ENCODE results near the gene EZH1. TPM values are rescaled to one million over a fixed set of nuclear protein-coding genes. Genes with fewer than 3 reads are reported as not detected.

EZH1 gene
- total and polyA plus RNA-seq, 10 of the 15 experiments (the other 5 are each of a cell fraction or from before 2014, with no cell fraction given) = 6.1 to 43.3 (median 16.8) TPM

DNA sequence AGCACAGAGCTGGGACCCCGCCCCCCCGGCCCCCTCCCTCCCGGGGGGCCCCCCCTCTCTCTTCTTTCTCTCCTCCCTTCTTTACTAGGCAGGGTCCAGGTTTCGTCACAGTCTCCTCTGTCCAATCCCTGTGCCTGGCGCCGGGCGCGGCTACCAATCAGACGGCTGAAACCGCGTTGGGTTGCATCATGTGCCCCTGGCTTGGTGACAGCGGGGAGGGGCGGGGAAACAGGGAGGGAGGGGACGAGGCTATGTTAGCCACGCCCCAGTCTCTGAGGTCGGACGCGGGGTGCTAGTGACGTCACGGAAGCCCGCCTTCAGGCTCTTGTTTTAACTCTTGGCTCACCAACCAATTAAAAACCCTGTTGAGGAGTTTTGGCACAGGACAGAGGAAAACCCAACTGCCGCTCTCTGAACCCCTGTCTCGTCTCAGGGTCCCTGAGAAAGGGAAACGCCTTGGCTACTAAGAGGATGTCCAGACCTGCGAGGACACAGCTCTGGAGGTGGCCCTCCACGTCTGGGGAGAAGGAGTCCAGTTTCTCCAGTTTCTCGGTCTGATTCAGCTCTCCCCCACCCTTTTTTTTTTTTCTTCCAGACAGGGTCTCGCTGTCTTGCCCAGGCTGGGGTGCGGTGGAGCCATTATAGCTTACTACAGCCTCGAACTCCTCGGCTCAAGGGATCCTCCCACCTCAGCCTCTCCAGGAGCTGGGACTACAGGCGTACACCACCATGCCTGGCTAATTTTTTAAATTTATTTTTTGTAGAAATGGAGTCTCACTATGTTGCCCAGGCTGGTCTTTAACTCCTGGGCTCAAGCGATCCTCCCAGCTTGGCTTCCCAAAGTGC, 67.6 kb downstream of the EZH1 start (continued):
- TF ChIP-seq, protein P1, sequence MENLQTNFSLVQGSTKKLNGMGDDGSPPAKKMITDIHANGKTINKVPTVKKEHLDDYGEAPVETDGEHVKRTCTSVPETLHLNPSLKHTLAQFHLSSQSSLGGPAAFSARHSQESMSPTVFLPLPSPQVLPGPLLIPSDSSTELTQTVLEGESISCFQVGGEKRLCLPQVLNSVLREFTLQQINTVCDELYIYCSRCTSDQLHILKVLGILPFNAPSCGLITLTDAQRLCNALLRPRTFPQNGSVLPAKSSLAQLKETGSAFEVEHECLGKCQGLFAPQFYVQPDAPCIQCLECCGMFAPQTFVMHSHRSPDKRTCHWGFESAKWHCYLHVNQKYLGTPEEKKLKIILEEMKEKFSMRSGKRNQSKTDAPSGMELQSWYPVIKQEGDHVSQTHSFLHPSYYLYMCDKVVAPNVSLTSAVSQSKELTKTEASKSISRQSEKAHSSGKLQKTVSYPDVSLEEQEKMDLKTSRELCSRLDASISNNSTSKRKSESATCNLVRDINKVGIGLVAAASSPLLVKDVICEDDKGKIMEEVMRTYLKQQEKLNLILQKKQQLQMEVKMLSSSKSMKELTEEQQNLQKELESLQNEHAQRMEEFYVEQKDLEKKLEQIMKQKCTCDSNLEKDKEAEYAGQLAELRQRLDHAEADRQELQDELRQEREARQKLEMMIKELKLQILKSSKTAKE (IDR thresholded peaks at IDR 0.05; ENCODE audit: low read depth, poor library complexity, severe bottlenecking) = no peak
- TF ChIP-seq ZNF622 (IDR thresholded peaks at IDR 0.05) (no peak), RFX5 (IDR thresholded peaks at IDR 0.05; ENCODE audit: low read depth, low read length) (peak; percentile 90), KDM1A (IDR thresholded peaks at IDR 0.05; ENCODE audit: borderline replicate concordance) (no peak), FOS (IDR thresholded peaks at IDR 0.05; ENCODE audit: borderline replicate concordance, extremely low read depth, insufficient read length) (peak; percentile 74), IRF4 (IDR thresholded peaks at IDR 0.05; ENCODE audit: low read depth, low read length) (no peak)

DNA sequence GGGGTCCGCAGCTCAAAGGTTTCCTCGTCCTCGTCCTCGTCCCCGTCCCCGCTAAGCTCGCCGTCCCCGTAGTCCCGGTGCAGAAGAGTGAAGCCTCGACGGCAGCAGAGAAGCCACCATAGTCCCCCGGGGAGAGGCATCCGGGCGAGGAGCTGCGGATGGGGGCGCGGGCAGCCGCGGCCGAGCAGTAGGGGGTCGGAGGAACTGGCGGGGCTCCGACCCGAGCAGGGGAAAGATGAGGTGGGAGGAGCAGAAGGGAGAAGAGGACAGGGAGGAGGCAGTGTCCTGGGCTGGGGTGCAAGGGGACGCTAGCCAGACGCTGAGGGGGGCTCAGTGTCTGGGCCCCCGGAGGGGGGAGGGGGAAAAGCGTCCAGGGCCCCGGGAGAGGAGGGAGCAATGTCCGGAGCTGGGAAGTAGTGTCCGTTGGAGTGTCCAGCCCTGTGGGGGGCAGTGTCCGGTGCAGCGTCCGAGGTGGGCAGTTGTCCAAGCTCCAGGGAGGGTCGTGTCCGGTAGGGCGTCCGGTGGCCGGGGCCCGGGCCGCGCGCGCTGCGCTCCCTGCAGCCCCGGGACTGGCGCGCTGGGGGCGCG, 68.3 kb downstream of the EZH1 start, which contains the start of gene PLEKHH3:
PLEKHH3 (minus strand) TSS at position 571 of the 588 bp plus-strand sequence; CDS start at position 140, 431 bp downstream.
- no peak for FAIRE-seq
- peak within 1 kb of the TSS; percentile 93 for H3K27ac ChIP-seq (ENCODE audit: control insufficient read depth, insufficient read depth)
- H4K20me1 ChIP-seq (ENCODE audit: control insufficient read depth, insufficient read depth) = no peaks in the 10 kb centered on the region
- in situ Hi-C loops (cut with MboI) (no loop called here), intact Hi-C loops (cut with micrococcal nuclease; ENCODE audit: unreplicated experiment) (loop anchor here (1.0 kb wide), 1 partner anchor 67 kb away; the partner anchor contains the start of genes RETREG3 and TUBG1)
- SMC1A ChIA-PET (ENCODE audit: uncharacterized antibody, unreplicated experiment) = interaction anchor here (1.3 to 8.3 kb wide), 8 partner anchors 26 to 127 kb away, joined by 3 to 124 read pairs (median 16); partner anchors contain the start of genes PSMC3IP, RETREG3 and TUBG1
- peaks cover 19% of the 10 kb centered on the region for H3K4me1 ChIP-seq (ENCODE audit: control insufficient read depth, insufficient read depth, low read length)
- DNase-seq (ENCODE audit: low read depth, low spot score) = no peak
- peak within 1 kb of the TSS; percentile 95 for H3K4me2 ChIP-seq (ENCODE audit: control insufficient read depth, insufficient read depth)
- BruUV-seq (replicated peaks) = no TSS peak
- H3K27me3 ChIP-seq (replicated peaks in 1 of 2; ENCODE audit: control insufficient read depth in 2 of 2, insufficient read depth in 2 of 2, low read length in 1 of 2) = no peaks in the 10 kb centered on the region
- POLR2A ChIA-PET = interaction anchor here (0.6 to 6.6 kb wide), 14 partner anchors 14 to 495 kb away, joined by 3 to 120 read pairs (median 8); partner anchors contain the start of genes NAGLU, PSMC3IP, RETREG3 and TUBG1
- CTCF ChIA-PET = interaction anchor here (0.8 to 10.1 kb wide), 12 partner anchors 9 to 128 kb away, joined by 3 to 239 read pairs (median 9); partner anchors contain the start of genes PSMC3IP, RETREG3, TUBG1 and TUBG2
- peak within 1 kb of the TSS; percentile 87 for H3K9ac ChIP-seq (ENCODE audit: control insufficient read depth, insufficient read depth, low read length)
- RAD21 ChIA-PET (ENCODE audit: unreplicated experiment) = interaction anchor here (0.9 to 6.5 kb wide), 11 partner anchors 17 to 321 kb away, joined by 3 to 152 read pairs (median 4); partner anchors contain the start of genes NAGLU, PSMC3IP, RETREG3 and RPL27
- WGBS (ENCODE audit: insufficient coverage, insufficient replicate concordance, low lambda C conversion rate, missing lambda C conversion rate) = 1% methylated on average over 36 of the region's 51 CpGs
- ATAC-seq = no peak
- peaks cover 5 to 14% of the 10 kb centered on the region in 2 experiments; a peak in 3 of 4 replicates for H3K36me3 ChIP-seq (ENCODE audit: control insufficient read depth in 2 of 2, insufficient read depth in 2 of 2, low read length in 1 of 2)
- H3K4me3 ChIP-seq = peak within 1 kb of the TSS; percentile 98
- no peaks in the 10 kb centered on the region for H3K9me3 ChIP-seq (replicated peaks; ENCODE audit: control insufficient read depth, insufficient read depth, low read length)
- peaks cover 62% of the 10 kb centered on the region for H3K79me2 ChIP-seq (ENCODE audit: control insufficient read depth, insufficient read depth, low read length)
- peak within 1 kb of the TSS; percentile 79 for H2AFZ ChIP-seq (ENCODE audit: control insufficient read depth, low read depth, low read length)
- TF ChIP-seq, protein P2, sequence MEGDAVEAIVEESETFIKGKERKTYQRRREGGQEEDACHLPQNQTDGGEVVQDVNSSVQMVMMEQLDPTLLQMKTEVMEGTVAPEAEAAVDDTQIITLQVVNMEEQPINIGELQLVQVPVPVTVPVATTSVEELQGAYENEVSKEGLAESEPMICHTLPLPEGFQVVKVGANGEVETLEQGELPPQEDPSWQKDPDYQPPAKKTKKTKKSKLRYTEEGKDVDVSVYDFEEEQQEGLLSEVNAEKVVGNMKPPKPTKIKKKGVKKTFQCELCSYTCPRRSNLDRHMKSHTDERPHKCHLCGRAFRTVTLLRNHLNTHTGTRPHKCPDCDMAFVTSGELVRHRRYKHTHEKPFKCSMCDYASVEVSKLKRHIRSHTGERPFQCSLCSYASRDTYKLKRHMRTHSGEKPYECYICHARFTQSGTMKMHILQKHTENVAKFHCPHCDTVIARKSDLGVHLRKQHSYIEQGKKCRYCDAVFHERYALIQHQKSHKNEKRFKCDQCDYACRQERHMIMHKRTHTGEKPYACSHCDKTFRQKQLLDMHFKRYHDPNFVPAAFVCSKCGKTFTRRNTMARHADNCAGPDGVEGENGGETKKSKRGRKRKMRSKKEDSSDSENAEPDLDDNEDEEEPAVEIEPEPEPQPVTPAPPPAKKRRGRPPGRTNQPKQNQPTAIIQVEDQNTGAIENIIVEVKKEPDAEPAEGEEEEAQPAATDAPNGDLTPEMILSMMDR (IDR thresholded peaks at IDR 0.05 in 2 of 3, conservative IDR thresholded peaks at IDR 0.05 in 1 of 3; ENCODE audit: control insufficient read depth in 2 of 3, extremely low read depth in 1 of 3, insufficient read depth in 1 of 3, low read depth in 3 of 3, low read length in 3 of 3) = no peak; a peak in 1 of 6 replicates
- TF ChIP-seq SMARCA5 (IDR thresholded peaks at IDR 0.05) = peak; percentile 42; the same call in 1 of the 2 replicates
- peak; percentile 54; the same call in 1 of the 2 replicates for TF ChIP-seq LARP7 (IDR thresholded peaks at IDR 0.05)
- TF ChIP-seq RELB (IDR thresholded peaks at IDR 0.05; ENCODE audit: low read depth) = no peak
- TF ChIP-seq BACH1 (IDR thresholded peaks at IDR 0.05; ENCODE audit: borderline replicate concordance) = 0 out of 2 replicates have a peak, but pooled peaks have one; percentile 27
- TF ChIP-seq ZSCAN29 (IDR thresholded peaks at IDR 0.05) = no peak
- peak; percentile 30; the same call in 1 of the 2 replicates for TF ChIP-seq TAF1 (IDR thresholded peaks at IDR 0.05; ENCODE audit: borderline replicate concordance, low read depth, low read length)

Data from GM12878 (cell line).